ENCODE data around the gene STIM2.

STIM2 gene

DNA sequence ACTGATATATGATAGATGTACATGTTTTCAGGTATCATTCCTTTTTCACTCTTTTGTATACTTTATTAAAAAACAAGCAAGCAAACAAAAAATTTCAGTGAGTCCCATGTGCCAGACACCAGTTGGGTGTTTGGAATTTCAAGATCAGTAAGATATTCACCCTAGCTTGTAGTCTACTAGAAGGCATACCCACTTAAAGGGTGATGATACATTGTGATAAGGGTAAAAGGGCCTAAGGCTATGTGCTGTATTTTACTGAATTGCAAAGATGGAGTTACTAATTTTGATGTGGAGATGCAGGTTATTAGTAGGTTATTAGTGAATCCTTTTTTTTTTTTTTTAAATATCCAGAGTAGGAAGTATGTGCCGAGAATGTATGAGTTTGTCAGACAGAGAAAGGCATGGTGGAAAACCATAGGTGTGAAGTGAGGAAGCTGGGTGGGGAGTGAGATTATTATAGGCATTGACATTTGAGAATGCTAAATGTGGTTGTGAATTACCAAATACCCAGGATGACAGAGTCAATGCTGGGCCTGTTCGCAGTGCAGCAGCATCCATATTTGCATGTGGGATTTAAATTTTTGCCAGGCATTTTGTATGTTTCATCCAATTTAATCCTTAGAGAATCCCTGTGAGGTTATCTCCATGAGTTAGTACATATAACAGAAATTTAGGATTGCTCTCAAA is 10.1 kb downstream of the STIM2 start:
- TF ChIP-seq, protein P1, sequence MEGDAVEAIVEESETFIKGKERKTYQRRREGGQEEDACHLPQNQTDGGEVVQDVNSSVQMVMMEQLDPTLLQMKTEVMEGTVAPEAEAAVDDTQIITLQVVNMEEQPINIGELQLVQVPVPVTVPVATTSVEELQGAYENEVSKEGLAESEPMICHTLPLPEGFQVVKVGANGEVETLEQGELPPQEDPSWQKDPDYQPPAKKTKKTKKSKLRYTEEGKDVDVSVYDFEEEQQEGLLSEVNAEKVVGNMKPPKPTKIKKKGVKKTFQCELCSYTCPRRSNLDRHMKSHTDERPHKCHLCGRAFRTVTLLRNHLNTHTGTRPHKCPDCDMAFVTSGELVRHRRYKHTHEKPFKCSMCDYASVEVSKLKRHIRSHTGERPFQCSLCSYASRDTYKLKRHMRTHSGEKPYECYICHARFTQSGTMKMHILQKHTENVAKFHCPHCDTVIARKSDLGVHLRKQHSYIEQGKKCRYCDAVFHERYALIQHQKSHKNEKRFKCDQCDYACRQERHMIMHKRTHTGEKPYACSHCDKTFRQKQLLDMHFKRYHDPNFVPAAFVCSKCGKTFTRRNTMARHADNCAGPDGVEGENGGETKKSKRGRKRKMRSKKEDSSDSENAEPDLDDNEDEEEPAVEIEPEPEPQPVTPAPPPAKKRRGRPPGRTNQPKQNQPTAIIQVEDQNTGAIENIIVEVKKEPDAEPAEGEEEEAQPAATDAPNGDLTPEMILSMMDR (IDR thresholded peaks at IDR 0.05; ENCODE audit: insufficient read depth, low read length, missing control alignments): no peak
- DNase-seq (ENCODE audit: low read depth, low spot score): no peak
- CTCF ChIA-PET: no interaction called here
- H3K4me3 ChIP-seq (ENCODE audit: low read depth, low read length): no peak overlapping the region
- POLR2A ChIA-PET: no interaction called here

DNA sequence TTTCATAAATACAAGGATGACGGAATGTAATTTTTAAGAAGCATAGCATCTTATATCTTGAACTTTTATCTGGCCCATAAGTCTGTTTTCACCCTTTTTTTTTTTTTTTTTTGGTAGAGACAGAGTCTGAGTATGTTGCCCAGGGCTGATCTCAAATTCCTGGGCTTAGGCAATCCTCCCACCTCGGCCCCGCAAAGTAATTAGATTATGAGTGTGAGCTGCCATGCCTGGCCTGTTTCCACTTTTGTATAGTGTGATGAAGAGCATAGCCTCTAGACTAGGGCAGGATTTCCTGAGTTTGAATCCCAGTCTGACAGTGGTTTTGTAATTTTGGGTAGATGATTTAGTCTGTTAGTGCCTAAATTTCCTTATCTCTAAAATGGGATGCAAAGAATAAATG is 11.0 kb downstream of the STIM2 start:
- ChIA-PET POLR2A (no interaction called here), CTCF (no interaction called here)

DNA sequence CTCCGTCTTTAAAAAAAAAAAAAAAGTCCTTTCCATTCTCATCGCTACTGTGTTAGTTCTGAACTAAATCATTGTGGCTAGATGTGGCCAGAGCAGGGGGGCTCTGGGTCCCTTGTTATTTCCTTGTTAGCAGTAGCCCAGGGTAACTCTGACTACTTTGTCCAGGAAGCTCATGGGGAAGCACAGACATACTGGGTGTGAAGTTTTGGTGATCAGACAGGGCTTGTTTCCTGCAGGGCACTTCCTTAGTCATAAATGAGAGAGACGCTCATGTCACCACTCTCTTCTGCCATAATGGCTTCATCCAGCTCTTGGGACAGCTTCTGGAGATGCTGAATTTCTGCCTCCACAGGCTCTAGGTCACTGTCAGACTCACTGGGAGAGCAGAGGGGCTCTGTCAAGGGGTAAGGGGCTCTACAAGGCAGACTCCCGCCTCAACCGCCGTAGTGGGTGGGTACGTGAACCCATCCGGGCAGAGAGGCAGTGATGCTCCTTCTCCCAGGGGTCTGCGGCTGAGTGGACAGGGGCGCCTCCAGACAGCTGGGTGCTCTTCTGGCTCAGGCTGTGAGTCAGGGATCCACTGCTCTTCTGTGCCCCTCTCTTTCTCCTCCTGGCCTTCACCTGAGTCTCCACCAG is 12.9 kb downstream of the STIM2 start:
- TF ChIP-seq, protein P1 (IDR thresholded peaks at IDR 0.05; ENCODE audit: insufficient read depth, low read length, missing control alignments): no peak
- H3K4me3 ChIP-seq (ENCODE audit: low read depth, low read length): no peak overlapping the region
- no peak for DNase-seq (ENCODE audit: low read depth, low spot score)
- ChIA-PET CTCF (interaction anchor here (1.3 kb wide), 1 partner anchor 14 kb away, joined by 3 read pairs; no protein-coding TSS in a partner anchor), POLR2A (interaction anchor here (1.0 kb wide), 1 partner anchor 13 kb away, joined by 3 read pairs; the partner anchor contains the start of gene STIM2)

More for the DNA sequence above, 11.0 kb downstream of the STIM2 start:
- no peak overlapping the region for H3K4me3 ChIP-seq (ENCODE audit: low read depth, low read length)
- no peak for DNase-seq (ENCODE audit: low read depth, low spot score)
- TF ChIP-seq, protein P1 (IDR thresholded peaks at IDR 0.05; ENCODE audit: insufficient read depth, low read length, missing control alignments): no peak

DNA sequence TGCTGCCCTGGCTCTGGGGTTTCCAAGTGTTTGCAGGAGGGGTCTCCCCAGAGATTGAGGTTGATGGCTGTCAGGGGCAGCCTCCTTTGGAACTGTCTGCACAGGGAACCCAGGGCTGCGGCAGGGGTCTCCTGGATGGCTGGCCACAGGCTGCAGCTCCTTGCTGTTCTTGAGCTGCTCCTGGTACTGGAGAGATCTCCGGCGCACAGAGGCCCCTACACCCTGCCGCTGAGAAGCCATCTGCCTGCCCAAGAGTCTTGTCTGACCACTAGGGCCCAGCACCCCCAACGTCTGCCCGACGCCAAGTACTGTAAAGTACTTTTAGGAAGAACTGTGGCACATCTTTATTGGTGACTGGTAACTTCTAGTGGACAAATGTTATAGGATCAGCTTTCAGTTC is 13.5 kb downstream of the STIM2 start:
- POLR2A ChIA-PET: interaction anchor here (1.0 kb wide), 1 partner anchor 13 kb away, joined by 3 read pairs; the partner anchor contains the start of gene STIM2
- CTCF ChIA-PET: no interaction called here
- DNase-seq (ENCODE audit: low read depth, low spot score): no peak
- no peak overlapping the region for H3K4me3 ChIP-seq (ENCODE audit: low read depth, low read length)
- TF ChIP-seq, protein P1 (IDR thresholded peaks at IDR 0.05; ENCODE audit: insufficient read depth, low read length, missing control alignments): no peak

DNA sequence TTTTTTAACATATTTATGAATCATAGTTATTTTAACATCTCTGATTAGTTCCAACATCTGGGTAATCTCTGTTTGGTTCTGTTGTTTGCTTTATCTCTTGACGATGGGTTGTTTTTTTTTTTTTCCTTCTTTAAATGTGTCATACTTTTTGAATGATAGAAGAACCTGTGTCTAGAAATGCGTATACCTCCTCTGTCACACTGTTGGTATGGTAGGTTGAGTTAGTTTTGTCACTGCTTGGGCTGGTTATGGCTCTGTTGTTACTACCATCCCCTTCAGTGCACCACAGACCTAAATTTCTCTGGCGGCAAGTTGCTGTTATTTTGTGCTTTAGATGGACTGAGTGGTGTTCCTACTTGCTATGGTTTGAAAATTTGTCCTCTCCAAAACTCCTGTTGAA is 16.8 kb downstream of the STIM2 start:
- POLR2A ChIA-PET: no interaction called here
- CTCF ChIA-PET: no interaction called here
- no peak overlapping the region for H3K4me3 ChIP-seq (ENCODE audit: low read depth, low read length)
- TF ChIP-seq, protein P1 (IDR thresholded peaks at IDR 0.05; ENCODE audit: insufficient read depth, low read length, missing control alignments): no peak
- DNase-seq (ENCODE audit: low read depth, low spot score): no peak

DNA sequence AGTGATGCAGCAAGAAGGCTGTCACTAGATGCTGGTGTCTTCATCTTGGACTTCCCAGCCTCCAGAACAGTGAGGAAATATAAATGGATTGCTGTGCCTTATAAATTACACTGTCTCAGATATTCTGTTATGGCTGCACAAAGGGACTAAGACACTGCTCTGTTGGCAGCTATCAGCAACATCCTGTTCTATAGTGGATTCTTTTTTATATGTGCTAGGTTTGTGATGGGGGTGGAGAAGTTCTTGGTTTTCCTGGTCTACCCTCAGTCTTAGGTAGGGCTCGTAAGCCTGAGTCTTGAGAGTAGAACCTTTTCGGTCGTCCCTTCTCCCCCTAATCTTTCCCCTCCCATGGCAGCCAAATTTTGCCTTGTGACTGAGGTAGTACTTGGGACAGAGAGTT is 17.3 kb downstream of the STIM2 start:
- CTCF ChIA-PET: no interaction called here
- DNase-seq (ENCODE audit: low read depth, low spot score): no peak
- POLR2A ChIA-PET: no interaction called here
- TF ChIP-seq, protein P1 (IDR thresholded peaks at IDR 0.05; ENCODE audit: insufficient read depth, low read length, missing control alignments): no peak
- no peak overlapping the region for H3K4me3 ChIP-seq (ENCODE audit: low read depth, low read length)
